ENCODE measurements around the gene DSTN. TPM values are rescaled to one million over a fixed set of nuclear protein-coding genes. Genes with fewer than 3 reads are reported as not detected.

The DSTN gene
- total RNA-seq, 4 donors from 2014 or later, result 79.2 to 128 (median 88.5) TPM

- in situ Hi-C loops (cut with MboI; ENCODE audit: low sequenced_read_pairs in 4 of 4) (no loop called here), intact Hi-C loops (cut with DNase I; ENCODE audit: low total_unique reads) (no loop called here)
- Histone ChIP-seq H3K4me1 (peaks cover 8 to 14% of the 10 kb centered on the region in 2 donors), H3K4me3 (no peak overlapping the region), H3K9me3 (no peaks in the 10 kb centered on the region), H3K27ac (no peak overlapping the region), H3K27me3 (no peaks in the 10 kb centered on the region), H3K36me3 (peaks cover 0 to 49% of the 10 kb centered on the region in 2 donors)
- DNase-seq (no peak), ATAC-seq (peak in 1 of 2 donors; percentile 15)
- no peak for TF ChIP-seq CTCF (IDR thresholded peaks at IDR 0.05 in 4 of 5, conservative IDR thresholded peaks at IDR 0.05 in 1 of 5)
- TF ChIP-seq POLR2A (IDR thresholded peaks at IDR 0.05), result no peak
Measured at GRCh38 chr20:17635332-17636244, 65.7 kb downstream of the DSTN start.

GRCh38 chr20:17636523-17637412 is 66.9 kb downstream of the DSTN start:
- in situ Hi-C loops (cut with MboI; ENCODE audit: low sequenced_read_pairs in 4 of 4) (no loop called here), intact Hi-C loops (cut with DNase I; ENCODE audit: low total_unique reads) (no loop called here)
- Histone ChIP-seq H3K27ac (no peak overlapping the region), H3K36me3 (peaks cover 0 to 38% of the 10 kb centered on the region in 2 donors), H3K9me3 (no peaks in the 10 kb centered on the region), H3K4me1 (peaks cover 14 to 16% of the 10 kb centered on the region in 2 donors), H3K27me3 (no peaks in the 10 kb centered on the region), H3K4me3 (no peak overlapping the region)
- no peak for TF ChIP-seq POLR2A (IDR thresholded peaks at IDR 0.05)
- TF ChIP-seq CTCF (IDR thresholded peaks at IDR 0.05 in 4 of 5, conservative IDR thresholded peaks at IDR 0.05 in 1 of 5), result no peak
- ATAC-seq, result peak in 1 of 2 donors; percentile 22
- DNase-seq, result no peak

- H3K4me1 ChIP-seq, result peaks cover 21 to 22% of the 10 kb centered on the region in 2 donors
- peaks cover 0 to 34% of the 10 kb centered on the region in 2 donors for H3K36me3 ChIP-seq
- ATAC-seq, result no peak
- H3K4me3 ChIP-seq, result no peak overlapping the region
- DNase-seq, result no peak
- intact Hi-C loops (cut with DNase I; ENCODE audit: low total_unique reads) (no loop called here), in situ Hi-C loops (cut with MboI; ENCODE audit: low sequenced_read_pairs in 4 of 4) (no loop called here)
- no peak overlapping the region for H3K27ac ChIP-seq
- TF ChIP-seq CTCF (IDR thresholded peaks at IDR 0.05 in 4 of 5, conservative IDR thresholded peaks at IDR 0.05 in 1 of 5), result no peak
- TF ChIP-seq POLR2A (IDR thresholded peaks at IDR 0.05), result no peak
- no peaks in the 10 kb centered on the region for H3K9me3 ChIP-seq
- H3K27me3 ChIP-seq, result no peaks in the 10 kb centered on the region
Measured at GRCh38 chr20:17637413-17637780, 67.5 kb downstream of the DSTN start.

- Histone ChIP-seq H3K27me3 (no peaks in the 10 kb centered on the region), H3K4me3 (no peak overlapping the region), H3K27ac (no peak overlapping the region), H3K9me3 (no peaks in the 10 kb centered on the region), H3K4me1 (peaks cover 28 to 29% of the 10 kb centered on the region in 2 donors), H3K36me3 (peaks cover 0 to 28% of the 10 kb centered on the region in 2 donors)
- in situ Hi-C loops (cut with MboI; ENCODE audit: low sequenced_read_pairs in 4 of 4), result no loop called here
- TF ChIP-seq CTCF (IDR thresholded peaks at IDR 0.05 in 4 of 5, conservative IDR thresholded peaks at IDR 0.05 in 1 of 5) (no peak), POLR2A (IDR thresholded peaks at IDR 0.05) (no peak)
- no peak for ATAC-seq
- intact Hi-C loops (cut with DNase I; ENCODE audit: low total_unique reads), result no loop called here
- no peak for DNase-seq
Measured at GRCh38 chr20:17637985-17638640, 68.2 kb downstream of the DSTN start.
